Panc1 (cell line): Measurements from ENCODE around the gene DYRK3. TPM values are rescaled to one million over a fixed set of nuclear protein-coding genes. Genes with fewer than 3 reads are reported as not detected.

Source experiments
- ATAC-seq: fragments of 200-7000 bp; cut with Tn5 transposase; 2 replicates; pipeline ENCODE4 v1.9.1; 2020; ENCODE audit warnings: mild to moderate bottlenecking, moderate library complexity
- BruUV-seq: library from RNA; stranded (reverse); fragments of 400-500 nt; replicated peaks from 2 replicates; lab custom pipeline; 2021; lab: Mats Ljungman, UMichigan
- CTCF ChIA-PET: fragments of 300-600 bp; sonication (Branson Sonifier 250); formaldehyde crosslinking; loops from one replicate; lab custom pipeline; 2022; ENCODE audit warnings: antibody characterized with exemption; lab: Charles Lee
- POLR2A ChIA-PET: fragments of 300-600 bp; sonication (Branson Sonifier 250); formaldehyde crosslinking; loops from one replicate; lab custom pipeline; 2022; ENCODE audit warnings: antibody characterized with exemption; lab: Charles Lee
- DNase-seq: peaks from one replicate; pipeline ENCODE4 v3.0.0-alpha.2; 2010; ENCODE audit warnings: low read depth, low spot score
- H3K27ac ChIP-seq: 2 replicates; pipeline ENCODE4 v1.5.1; 2011; ENCODE audit warnings: mild to moderate bottlenecking, low read length, inconsistent platforms
- H3K27me3 ChIP-seq: fragments of 200-500 bp; sonication (Bioruptor generic); 2 replicates; pipeline ENCODE4 v1.6.0; 2014; ENCODE audit warnings: low read length, inconsistent platforms; ENCODE audit not compliant: control insufficient read depth, insufficient read depth
- H3K36me3 ChIP-seq: fragments of 200-500 bp; sonication (Bioruptor generic); 2 replicates; pipeline ENCODE4 v1.5.1; 2014; ENCODE audit warnings: inconsistent platforms, mild to moderate bottlenecking, low read length, moderate library complexity; ENCODE audit not compliant: control insufficient read depth, insufficient read depth
- H3K4me1 ChIP-seq: 2 replicates; pipeline ENCODE4 v1.5.1; 2011; ENCODE audit warnings: inconsistent platforms, mild to moderate bottlenecking, low read length, moderate library complexity; ENCODE audit not compliant: control insufficient read depth, insufficient read depth
- H3K4me3 ChIP-seq, 2 experiments: 2 replicates each; pipeline ENCODE4 v1.5.1; 2011 to 2012; ENCODE audit warnings: low read depth in 2 of 2, low read length in 2 of 2, mild to moderate bottlenecking in 2 of 2, inconsistent platforms in 1 of 2, moderate library complexity in 1 of 2
- H3K9me3 ChIP-seq: fragments of 200-500 bp; sonication (Bioruptor generic); 2 replicates; pipeline ENCODE4 v1.5.1; 2014; ENCODE audit warnings: low read depth, mild to moderate bottlenecking, inconsistent platforms, low read length, moderate library complexity; ENCODE audit not compliant: control insufficient read depth, insufficient read depth
- CTCF ChIP-seq: fragments of 450-650 bp; IDR thresholded peaks from 2 replicates; pipeline ENCODE4 v1.5.1; 2017; ENCODE audit warnings: mild to moderate bottlenecking
- POLR2AphosphoS5 ChIP-seq: IDR thresholded peaks from 2 replicates; pipeline ENCODE4 v1.6.1; 2012; ENCODE audit warnings: mild to moderate bottlenecking, low read depth, low read length, moderate library complexity
- SIN3A ChIP-seq: IDR thresholded peaks from 2 replicates; pipeline ENCODE4 v1.6.1; 2012; ENCODE audit warnings: low read depth, mild to moderate bottlenecking, low read length, moderate library complexity, borderline replicate concordance; ENCODE audit not compliant: insufficient read depth
- TCF7L2 ChIP-seq: IDR thresholded peaks from 2 replicates; pipeline ENCODE4 v1.6.1; 2011; ENCODE audit warnings: mild to moderate bottlenecking, low read depth, low read length, inconsistent platforms
- in situ Hi-C: cut with HindIII; loops from 2 replicates; pipeline ENCODE4 v1.10.0; 2016; ENCODE audit warnings: low sequenced_read_pairs, low pct_unique_long_range_greater_than_20kb
- intact Hi-C: fragments of 100-400 bp; cut with micrococcal nuclease; formaldehyde crosslinking; loops from one replicate; pipeline ENCODE4 v1.10.0; 2022; ENCODE audit not compliant: unreplicated experiment
- total RNA-seq: library from RNA; stranded (reverse); gene quantifications from one replicate; pipeline ENCODE4 v1.2.1, GENCODE V29; 2021; ENCODE audit not compliant: unreplicated experiment
- TF ChIP-seq, protein P1 (sequence below), 2 experiments: IDR thresholded peaks; 2 replicates each; pipeline ENCODE4 v1.6.1; 2011 to 2012; ENCODE audit warnings: low read depth in 2 of 2, control low read depth in 1 of 2, low read length in 1 of 2, mild to moderate bottlenecking in 1 of 2, moderate library complexity in 1 of 2; ENCODE audit not compliant: insufficient read depth in 1 of 2

The DYRK3 gene
- total RNA-seq, 1 experiment from 2014 or later: 12.0 TPM

DNA sequence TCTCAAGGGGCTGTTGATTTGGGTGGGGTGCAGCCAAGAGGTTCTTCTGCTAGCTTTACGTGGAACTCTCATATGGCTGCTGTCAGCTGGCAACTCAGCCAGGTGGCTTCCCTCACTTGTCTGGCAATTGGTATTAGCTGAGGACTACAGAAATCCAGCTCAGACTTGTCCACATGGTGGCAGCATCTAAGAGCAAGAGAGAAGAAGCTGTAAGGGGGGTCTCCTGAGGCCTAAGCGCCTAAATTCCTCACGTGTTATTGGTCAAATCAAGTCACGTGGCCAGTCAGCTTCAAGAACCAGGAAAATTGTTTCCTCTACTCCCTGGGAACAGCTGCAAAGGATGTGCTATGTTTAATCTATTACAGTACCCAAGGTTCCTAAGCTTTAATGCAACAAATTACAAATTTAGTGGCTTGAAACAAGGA is 4.2 kb upstream of the DYRK3 start:
- intact Hi-C loops (loop anchor here (10.0 kb wide), 2 partner anchors 284 to 354 kb away; no protein-coding TSS in a partner anchor), in situ Hi-C loops (no loop called here)
- H3K27ac ChIP-seq: no peak overlapping the region
- POLR2A ChIA-PET: interaction anchor here (0.6 to 1.1 kb wide), 3 partner anchors 10 to 278 kb away, joined by 3 to 6 read pairs (median 5); no protein-coding TSS in a partner anchor
- DNase-seq (no peak), ATAC-seq (no peak)
- no TSS peak for BruUV-seq
- no peaks in the 10 kb centered on the region for H3K36me3 ChIP-seq
- peaks cover 7% of the 10 kb centered on the region for H3K4me1 ChIP-seq
- H3K4me3 ChIP-seq: no peak overlapping the region
- H3K9me3 ChIP-seq: no peaks in the 10 kb centered on the region
- CTCF ChIA-PET: interaction anchor here (0.8 to 1.2 kb wide), 5 partner anchors 11 to 351 kb away, joined by 3 to 22 read pairs (median 4); partner anchors contain the start of gene EIF2D
- peaks cover 6% of the 10 kb centered on the region; the same call in 1 of the 2 replicates for H3K27me3 ChIP-seq
- TF ChIP-seq SIN3A (no peak), CTCF (peak; percentile 79), TCF7L2 (no peak), POLR2AphosphoS5 (no peak)

- no peaks in the 10 kb centered on the region for H3K36me3 ChIP-seq
- BruUV-seq: no TSS peak
- H3K27me3 ChIP-seq: peaks cover 4% of the 10 kb centered on the region; the same call in 1 of the 2 replicates
- H3K4me3 ChIP-seq: no peak overlapping the region
- CTCF ChIA-PET: interaction anchor here (0.5 to 4.2 kb wide), 4 partner anchors 12 to 195 kb away, joined by 3 to 32 read pairs (median 6); no protein-coding TSS in a partner anchor
- peak overlapping the region; percentile 29; the same call in 1 of the 2 replicates for H3K27ac ChIP-seq
- H3K9me3 ChIP-seq: no peaks in the 10 kb centered on the region
- intact Hi-C loops (loop anchor here (1.0 to 10.0 kb wide), 3 partner anchors 31 to 351 kb away; no protein-coding TSS in a partner anchor), in situ Hi-C loops (no loop called here)
- POLR2A ChIA-PET: no interaction called here
- ATAC-seq (no peak), DNase-seq (peak; percentile 81)
- TF ChIP-seq SIN3A (no peak), CTCF (no peak), POLR2AphosphoS5 (no peak), TCF7L2 (no peak)
- TF ChIP-seq, protein P1, sequence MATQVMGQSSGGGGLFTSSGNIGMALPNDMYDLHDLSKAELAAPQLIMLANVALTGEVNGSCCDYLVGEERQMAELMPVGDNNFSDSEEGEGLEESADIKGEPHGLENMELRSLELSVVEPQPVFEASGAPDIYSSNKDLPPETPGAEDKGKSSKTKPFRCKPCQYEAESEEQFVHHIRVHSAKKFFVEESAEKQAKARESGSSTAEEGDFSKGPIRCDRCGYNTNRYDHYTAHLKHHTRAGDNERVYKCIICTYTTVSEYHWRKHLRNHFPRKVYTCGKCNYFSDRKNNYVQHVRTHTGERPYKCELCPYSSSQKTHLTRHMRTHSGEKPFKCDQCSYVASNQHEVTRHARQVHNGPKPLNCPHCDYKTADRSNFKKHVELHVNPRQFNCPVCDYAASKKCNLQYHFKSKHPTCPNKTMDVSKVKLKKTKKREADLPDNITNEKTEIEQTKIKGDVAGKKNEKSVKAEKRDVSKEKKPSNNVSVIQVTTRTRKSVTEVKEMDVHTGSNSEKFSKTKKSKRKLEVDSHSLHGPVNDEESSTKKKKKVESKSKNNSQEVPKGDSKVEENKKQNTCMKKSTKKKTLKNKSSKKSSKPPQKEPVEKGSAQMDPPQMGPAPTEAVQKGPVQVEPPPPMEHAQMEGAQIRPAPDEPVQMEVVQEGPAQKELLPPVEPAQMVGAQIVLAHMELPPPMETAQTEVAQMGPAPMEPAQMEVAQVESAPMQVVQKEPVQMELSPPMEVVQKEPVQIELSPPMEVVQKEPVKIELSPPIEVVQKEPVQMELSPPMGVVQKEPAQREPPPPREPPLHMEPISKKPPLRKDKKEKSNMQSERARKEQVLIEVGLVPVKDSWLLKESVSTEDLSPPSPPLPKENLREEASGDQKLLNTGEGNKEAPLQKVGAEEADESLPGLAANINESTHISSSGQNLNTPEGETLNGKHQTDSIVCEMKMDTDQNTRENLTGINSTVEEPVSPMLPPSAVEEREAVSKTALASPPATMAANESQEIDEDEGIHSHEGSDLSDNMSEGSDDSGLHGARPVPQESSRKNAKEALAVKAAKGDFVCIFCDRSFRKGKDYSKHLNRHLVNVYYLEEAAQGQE (IDR thresholded peaks at IDR 0.05; ENCODE audit: insufficient read depth in 1 of 2, low read depth in 2 of 2, low read length in 1 of 2): no peak
- H3K4me1 ChIP-seq: peaks cover 15% of the 10 kb centered on the region
Measured at GRCh38 chr1:206633708-206634121, 1.6 kb upstream of the DYRK3 start.
